Stimulated activated CD4-positive, alpha-beta T cell treated with anti-CD3 and anti-CD28 coated beads, Interleukin-1b, Interleukin-23, amount 100 ng/mL, for 4 hours (primary cell): ENCODE results near the gene MORN3.
"Not testable (repeated sequence)": the region's sequence is repeated elsewhere in the genome, so short reads cannot be mapped to it uniquely, and the experiment has no call there.

Experiments used
- DNase-seq, 2 donors: peaks; one replicate each; pipeline ENCODE4 v3.0.0-alpha.2; 2020; ENCODE audit warnings: low read depth in 2 of 2

The MORN3 gene

GRCh38 chr12:121692744-121693143 is 23.3 kb upstream of the MORN3 start:
- DNase-seq, result not testable (repeated sequence)

- DNase-seq, result no peak
Observed at GRCh38 chr12:121689430-121689829, 20.0 kb upstream of the MORN3 start.

- no peak for DNase-seq
Observed at GRCh38 chr12:121688966-121689365, 19.5 kb upstream of the MORN3 start.

GRCh38 chr12:121679661-121680197 is 10.3 kb upstream of the MORN3 start:
- not testable (repeated sequence) for DNase-seq

- DNase-seq, result no peak
Observed at GRCh38 chr12:121678716-121679300, 9.4 kb upstream of the MORN3 start.

- no peak for DNase-seq
Observed at GRCh38 chr12:121678305-121678704, 8.9 kb upstream of the MORN3 start.

GRCh38 chr12:121676190-121676589 is 6.7 kb upstream of the MORN3 start:
- DNase-seq, result no peak

GRCh38 chr12:121673013-121673511 is 3.6 kb upstream of the MORN3 start:
- DNase-seq, result no peak

GRCh38 chr12:121668750-121669520 is 519 bp downstream of the MORN3 start:
- peak; percentile 47 to 51 for DNase-seq

- DNase-seq, result not testable (repeated sequence)
Observed at GRCh38 chr12:121666829-121667228, 2.6 kb downstream of the MORN3 start.

- no peak for DNase-seq
Observed at GRCh38 chr12:121663610-121663929, 5.9 kb downstream of the MORN3 start.

- not testable (repeated sequence) for DNase-seq
Observed at GRCh38 chr12:121661353-121662105, 7.9 kb downstream of the MORN3 start.

- no peak for DNase-seq
Observed at GRCh38 chr12:121657305-121658008, 12.0 kb downstream of the MORN3 start.

GRCh38 chr12:121656122-121656521 is 13.3 kb downstream of the MORN3 start:
- no peak for DNase-seq

- no peak for DNase-seq
Observed at GRCh38 chr12:121653999-121654398, 15.5 kb downstream of the MORN3 start.

- DNase-seq, result no peak
Observed at GRCh38 chr12:121652767-121653497, 16.5 kb downstream of the MORN3 start.

- no peak for DNase-seq
Observed at GRCh38 chr12:121651320-121651719, 18.1 kb downstream of the MORN3 start.

- no peak for DNase-seq
Observed at GRCh38 chr12:121649819-121650353, 19.6 kb downstream of the MORN3 start.

GRCh38 chr12:121649322-121649721 is 20.1 kb downstream of the MORN3 start:
- no peak for DNase-seq

GRCh38 chr12:121648458-121649028 is 20.9 kb downstream of the MORN3 start:
- no peak for DNase-seq

GRCh38 chr12:121641343-121641630 is 28.2 kb downstream of the MORN3 start:
- no peak for DNase-seq
